ENCODE results near the gene CLCN4.

The CLCN4 gene

DNA sequence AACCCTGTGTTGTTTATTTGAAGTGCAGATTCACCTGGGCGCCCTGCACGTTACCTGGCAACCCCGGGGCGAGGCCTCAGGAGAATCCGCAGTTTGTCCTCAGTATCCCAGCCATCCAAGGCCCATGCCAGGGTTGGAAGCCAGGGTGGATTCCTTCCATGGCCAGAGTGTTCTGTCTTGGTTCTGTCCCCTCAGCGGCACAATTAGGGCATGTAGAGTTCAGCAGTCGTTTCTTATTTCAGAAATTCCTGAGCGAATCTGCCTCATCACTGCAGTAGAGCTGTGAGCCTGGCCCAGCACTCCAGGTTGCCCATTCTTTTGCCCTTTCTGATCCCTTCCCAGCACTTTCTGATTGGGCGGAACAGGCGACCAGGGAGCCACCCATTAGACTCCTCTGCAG, 29.9 kb upstream of the CLCN4 start:
- H3K4me1 ChIP-seq = no peaks in the 10 kb centered on the region
- H3K9me3 ChIP-seq (ENCODE audit: control insufficient read depth, low read length) = no peaks in the 10 kb centered on the region
- H3K27me3 ChIP-seq (ENCODE audit: control insufficient read depth, insufficient read depth, low read length) = no peaks in the 10 kb centered on the region
- H2AFZ ChIP-seq = no peak overlapping the region
- no peak for TF ChIP-seq CTCF (IDR thresholded peaks at IDR 0.05)
- no peak overlapping the region for H3K27ac ChIP-seq
- H3K4me2 ChIP-seq (ENCODE audit: low read length) = no peak overlapping the region
- H3K36me3 ChIP-seq (ENCODE audit: control insufficient read depth, insufficient read depth, low read length) = no peaks in the 10 kb centered on the region
- no peak overlapping the region for H3K4me3 ChIP-seq (ENCODE audit: low read depth, low read length)
- no peaks in the 10 kb centered on the region for H3K79me2 ChIP-seq
- H3K9ac ChIP-seq = no peak overlapping the region

GRCh38 chrX:10128386-10128785, 28.4 kb upstream of the CLCN4 start:
- no peaks in the 10 kb centered on the region for H3K4me1 ChIP-seq

GRCh38 chrX:10129229-10129628, 27.5 kb upstream of the CLCN4 start:
- Histone ChIP-seq H3K4me1 (no peaks in the 10 kb centered on the region), H3K4me2 (ENCODE audit: low read length) (no peak overlapping the region), H3K9ac (no peak overlapping the region), H2AFZ (no peak overlapping the region), H3K36me3 (ENCODE audit: control insufficient read depth, insufficient read depth, low read length) (no peaks in the 10 kb centered on the region), H3K79me2 (no peaks in the 10 kb centered on the region), H3K9me3 (ENCODE audit: control insufficient read depth, low read length) (no peaks in the 10 kb centered on the region), H3K27ac (no peak overlapping the region), H3K4me3 (ENCODE audit: low read depth, low read length) (no peak overlapping the region), H3K27me3 (ENCODE audit: control insufficient read depth, insufficient read depth, low read length) (no peaks in the 10 kb centered on the region)
- no peak for TF ChIP-seq CTCF (IDR thresholded peaks at IDR 0.05)

More at GRCh38 chrX:10128386-10128785, 28.4 kb upstream of the CLCN4 start:
- no peak overlapping the region for H3K4me2 ChIP-seq (ENCODE audit: low read length)
- H3K27ac ChIP-seq = no peak overlapping the region
- H2AFZ ChIP-seq = no peak overlapping the region
- H3K9me3 ChIP-seq (ENCODE audit: control insufficient read depth, low read length) = no peaks in the 10 kb centered on the region
- TF ChIP-seq CTCF (IDR thresholded peaks at IDR 0.05) = no peak
- no peaks in the 10 kb centered on the region for H3K36me3 ChIP-seq (ENCODE audit: control insufficient read depth, insufficient read depth, low read length)
- no peaks in the 10 kb centered on the region for H3K27me3 ChIP-seq (ENCODE audit: control insufficient read depth, insufficient read depth, low read length)
- H3K9ac ChIP-seq = no peak overlapping the region
- H3K4me3 ChIP-seq (ENCODE audit: low read depth, low read length) = no peak overlapping the region
- H3K79me2 ChIP-seq = no peaks in the 10 kb centered on the region

DNA sequence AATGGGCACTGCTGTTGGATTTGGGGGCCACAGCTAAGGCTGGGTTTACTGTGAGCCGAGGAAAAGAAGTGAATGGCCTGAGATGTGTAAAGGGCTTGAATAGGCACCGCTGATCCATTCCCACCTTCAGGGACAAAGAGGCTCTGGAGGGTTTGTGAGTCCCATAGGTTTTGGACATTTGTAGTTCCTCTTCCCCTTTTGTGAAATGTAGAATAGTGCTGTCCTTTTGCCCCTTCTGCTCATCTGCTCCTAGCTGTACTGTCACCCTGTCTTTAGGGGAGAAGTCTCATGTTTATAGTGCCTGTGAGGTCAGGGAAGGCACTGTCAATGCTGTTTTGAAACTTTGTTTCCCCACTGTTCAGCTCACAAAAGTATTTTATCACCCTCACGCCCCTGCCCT, 26.4 kb upstream of the CLCN4 start:
- H3K4me2 ChIP-seq (ENCODE audit: low read length) = no peak overlapping the region
- H3K27ac ChIP-seq = no peak overlapping the region
- no peak overlapping the region for H3K4me3 ChIP-seq (ENCODE audit: low read depth, low read length)
- H3K9ac ChIP-seq = no peak overlapping the region
- H3K9me3 ChIP-seq (ENCODE audit: control insufficient read depth, low read length) = no peaks in the 10 kb centered on the region
- no peaks in the 10 kb centered on the region for H3K27me3 ChIP-seq (ENCODE audit: control insufficient read depth, insufficient read depth, low read length)
- H3K79me2 ChIP-seq = no peaks in the 10 kb centered on the region
- no peak for TF ChIP-seq CTCF (IDR thresholded peaks at IDR 0.05)
- H3K4me1 ChIP-seq = no peaks in the 10 kb centered on the region
- H2AFZ ChIP-seq = no peak overlapping the region
- no peaks in the 10 kb centered on the region for H3K36me3 ChIP-seq (ENCODE audit: control insufficient read depth, insufficient read depth, low read length)

DNA sequence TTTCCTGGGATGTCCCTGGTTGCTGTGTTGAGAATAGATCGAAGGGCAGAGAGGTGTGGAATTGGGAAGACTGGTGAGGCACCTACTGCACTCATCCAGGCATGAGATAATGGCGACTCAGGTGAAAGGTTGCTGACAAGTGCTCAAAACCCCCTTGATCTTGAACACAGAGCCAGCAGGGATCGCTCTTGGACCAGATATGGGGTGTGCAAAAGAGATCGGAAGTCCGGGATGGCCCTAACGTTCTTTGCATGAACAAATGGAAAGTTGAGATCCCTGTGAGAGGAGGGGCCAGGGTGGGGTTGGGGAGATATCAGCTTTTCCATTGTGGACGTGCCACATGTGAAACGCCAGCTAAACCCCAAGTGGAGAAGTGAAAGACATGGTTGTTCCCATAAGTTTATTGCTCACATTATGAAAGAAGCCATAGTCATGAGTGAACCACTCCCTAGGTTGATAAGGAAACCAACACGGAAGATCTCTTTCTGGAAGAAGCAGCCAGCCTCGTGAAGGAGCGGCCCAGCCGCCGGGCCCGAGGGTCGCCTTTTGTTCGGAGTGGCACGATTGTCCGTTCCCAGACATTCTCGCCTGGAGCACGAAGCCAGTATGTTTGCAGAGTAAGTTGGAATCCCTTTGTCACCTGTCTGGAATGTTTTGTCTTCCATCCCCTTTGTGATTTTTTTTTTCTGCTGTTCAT, 22.6 kb upstream of the CLCN4 start:
- Histone ChIP-seq H3K4me2 (ENCODE audit: low read length) (no peak overlapping the region), H3K27ac (no peak overlapping the region), H3K4me3 (ENCODE audit: low read depth, low read length) (no peak overlapping the region), H3K9ac (no peak overlapping the region), H3K9me3 (ENCODE audit: control insufficient read depth, low read length) (no peaks in the 10 kb centered on the region), H2AFZ (no peak overlapping the region), H3K4me1 (no peaks in the 10 kb centered on the region), H3K79me2 (no peaks in the 10 kb centered on the region), H3K27me3 (ENCODE audit: control insufficient read depth, insufficient read depth, low read length) (no peaks in the 10 kb centered on the region), H3K36me3 (ENCODE audit: control insufficient read depth, insufficient read depth, low read length) (no peaks in the 10 kb centered on the region)
- TF ChIP-seq CTCF (IDR thresholded peaks at IDR 0.05) = no peak

Measured in parathyroid adenoma (tissue), 2 donors.